HEK293 (cell line): ENCODE data around the gene KANSL2.

Experiments used
- CTCF ChIA-PET: fragments of 350-600 bp; formaldehyde crosslinking; extraction: SDS; loops from one replicate; lab custom pipeline; 2021; ENCODE audit warnings: antibody characterized with exemption; lab: Yijun Ruan, JAX
- POLR2A ChIA-PET: fragments of 300-600 bp; formaldehyde crosslinking; extraction: SDS; loops from one replicate; lab custom pipeline; 2020; ENCODE audit warnings: antibody characterized with exemption, inconsistent platforms; lab: Yijun Ruan, JAX
- H3K27ac ChIP-seq: fragments of 200-500 bp; sonication (Bioruptor generic); 2 replicates; pipeline ENCODE4 v1.5.1; 2014; ENCODE audit warnings: low read depth, low read length, control low read depth, inconsistent platforms; ENCODE audit errors: extremely low read depth
- H3K36me3 ChIP-seq, 2 experiments: fragments of 200-500 bp in 1 of 2; sonication (Bioruptor generic) in 1 of 2; 1 replicate in 1 of 2; 2 replicates in 1 of 2; pipeline ENCODE4 v1.5.1; 2014 to 2017; ENCODE audit warnings: inconsistent platforms in 2 of 2, low read length in 2 of 2; ENCODE audit not compliant: control insufficient read depth in 2 of 2, insufficient read depth in 1 of 2
- H3K4me1 ChIP-seq: fragments of 200-500 bp; sonication (Bioruptor generic); 2 replicates; pipeline ENCODE4 v1.5.1; 2014; ENCODE audit warnings: mild to moderate bottlenecking, low read length, inconsistent platforms; ENCODE audit not compliant: control insufficient read depth, insufficient read depth
- H3K4me3 ChIP-seq: 2 replicates; pipeline ENCODE4 v1.5.1; 2011; ENCODE audit warnings: low read depth, mild to moderate bottlenecking, control low read depth, low read length, moderate library complexity
- H3K9me3 ChIP-seq: fragments of 200-500 bp; sonication (Bioruptor generic); 2 replicates; pipeline ENCODE4 v1.5.1; 2014; ENCODE audit warnings: low read depth, low read length, inconsistent platforms; ENCODE audit not compliant: control insufficient read depth, insufficient read depth
- HOXA7 ChIP-seq: sonication (generic); formaldehyde crosslinking; IDR thresholded peaks from 2 replicates; pipeline ENCODE4 v1.8.1; 2022; ENCODE audit warnings: missing genetic modification reagents, borderline replicate concordance
- REST ChIP-seq: fragments of 450-650 bp; formaldehyde crosslinking; IDR thresholded peaks from 2 replicates; pipeline ENCODE4 v1.5.1; 2016; ENCODE audit warnings: missing biosample characterization, missing genetic modification characterization
- TSHZ1 ChIP-seq: fragments of 450-650 bp; formaldehyde crosslinking; IDR thresholded peaks from 2 replicates; pipeline ENCODE4 v1.5.1; 2016; ENCODE audit warnings: missing biosample characterization, missing genetic modification characterization, borderline replicate concordance
- ZBTB7A ChIP-seq: fragments of 450-650 bp; formaldehyde crosslinking; IDR thresholded peaks from 2 replicates; pipeline ENCODE4 v1.5.1; 2016; ENCODE audit warnings: low read depth, missing biosample characterization, missing genetic modification characterization
- ZNF302 ChIP-seq: fragments of 450-650 bp; formaldehyde crosslinking; IDR thresholded peaks from 2 replicates; pipeline ENCODE4 v1.5.1; 2016; ENCODE audit warnings: missing biosample characterization, missing genetic modification characterization, low read depth
- ZNF311 ChIP-seq: fragments of 450-650 bp; formaldehyde crosslinking; IDR thresholded peaks from 2 replicates; pipeline ENCODE4 v1.5.1; 2017; ENCODE audit warnings: missing biosample characterization, missing genetic modification characterization, borderline replicate concordance
- ZNF335 ChIP-seq: fragments of 450-650 bp; formaldehyde crosslinking; conservative IDR thresholded peaks from 2 replicates; pipeline ENCODE4 v1.5.1; 2016; ENCODE audit warnings: missing biosample characterization, missing genetic modification characterization
- ZNF341 ChIP-seq: fragments of 450-650 bp; formaldehyde crosslinking; IDR thresholded peaks from 2 replicates; pipeline ENCODE4; 2016; ENCODE audit warnings: low read depth, missing biosample characterization, missing genetic modification characterization
- ZNF501 ChIP-seq: fragments of 450-650 bp; formaldehyde crosslinking; IDR thresholded peaks from 2 replicates; pipeline ENCODE4 v1.5.1; 2016; ENCODE audit warnings: missing biosample characterization, missing genetic modification characterization
- ZNF529 ChIP-seq: fragments of 450-650 bp; formaldehyde crosslinking; IDR thresholded peaks from 2 replicates; pipeline ENCODE4 v1.5.1; 2017; ENCODE audit warnings: missing genetic modification characterization, missing biosample characterization; ENCODE audit not compliant: insufficient replicate concordance
- ZNF555 ChIP-seq: fragments of 450-650 bp; formaldehyde crosslinking; conservative IDR thresholded peaks from 2 replicates; pipeline ENCODE4 v1.5.1; 2017; ENCODE audit warnings: missing biosample characterization, mild to moderate bottlenecking, missing genetic modification characterization, inconsistent platforms
- ZNF596 ChIP-seq: fragments of 450-650 bp; IDR thresholded peaks from 2 replicates; pipeline ENCODE4 v1.5.0; 2018; ENCODE audit warnings: missing biosample characterization, mild to moderate bottlenecking, missing genetic modification characterization, moderate library complexity
- ZNF704 ChIP-seq: fragments of 450-650 bp; formaldehyde crosslinking; IDR thresholded peaks from 2 replicates; pipeline ENCODE4 v1.5.1; 2016; ENCODE audit warnings: missing biosample characterization, missing genetic modification characterization
- ZNF707 ChIP-seq: fragments of 450-650 bp; formaldehyde crosslinking; IDR thresholded peaks from 2 replicates; pipeline ENCODE4 v1.5.1; 2016; ENCODE audit warnings: missing biosample characterization, missing genetic modification characterization
- ZNF76 ChIP-seq: fragments of 450-650 bp; formaldehyde crosslinking; IDR thresholded peaks from 2 replicates; pipeline ENCODE4; 2016; ENCODE audit warnings: low read depth, missing biosample characterization, missing genetic modification characterization, borderline replicate concordance

Gene KANSL2

GRCh38 chr12:48640428-48640827 lies 41.6 kb downstream of the KANSL2 start:
- CTCF ChIA-PET: interaction anchor here (1.2 kb wide), 1 partner anchor 69 kb away, joined by 3 read pairs; no protein-coding TSS in a partner anchor
- peaks cover 12 to 22% of the 10 kb centered on the region in 2 experiments; a peak in 2 of 3 replicates for H3K36me3 ChIP-seq
- no peak for TF ChIP-seq ZNF501 (tag by site-specific recombination)
- TF ChIP-seq ZNF704 (tag by site-specific recombination): no peak
- no peak for TF ChIP-seq ZBTB7A (tag by site-specific recombination)
- no peak for TF ChIP-seq ZNF335 (tag by site-specific recombination)
- no peak for TF ChIP-seq ZNF555 (tag by site-specific recombination)
- no peak for TF ChIP-seq ZNF707 (tag by site-specific recombination)
- no peak for TF ChIP-seq ZNF302 (tag by site-specific recombination)
- no peak for TF ChIP-seq REST (tag by site-specific recombination)
- TF ChIP-seq ZNF311 (tag by site-specific recombination): no peak
- TF ChIP-seq, all 188 proteins: peak for 0
- no peaks in the 10 kb centered on the region for H3K9me3 ChIP-seq
- POLR2A ChIA-PET: no interaction called here
- H3K27ac ChIP-seq: no peak overlapping the region
- no peaks in the 10 kb centered on the region for H3K4me1 ChIP-seq
- no peak overlapping the region for H3K4me3 ChIP-seq

GRCh38 chr12:48631071-48631470 lies 51.0 kb downstream of the KANSL2 start:
- TF ChIP-seq ZNF76 (tag by site-specific recombination): no peak
- TF ChIP-seq ZNF529 (tag by site-specific recombination): no peak
- ChIA-PET CTCF (interaction anchor here (3.0 kb wide), 1 partner anchor 13 kb away, joined by 10 read pairs; no protein-coding TSS in a partner anchor), POLR2A (no interaction called here)
- Histone ChIP-seq H3K4me3 (no peak overlapping the region), H3K4me1 (no peaks in the 10 kb centered on the region), H3K9me3 (no peaks in the 10 kb centered on the region), H3K36me3 (no peaks in the 10 kb centered on the region), H3K27ac (no peak overlapping the region)

- Histone ChIP-seq H3K36me3 (no peaks in the 10 kb centered on the region), H3K4me3 (no peak overlapping the region), H3K9me3 (no peaks in the 10 kb centered on the region), H3K27ac (no peak overlapping the region), H3K4me1 (no peaks in the 10 kb centered on the region)
- ChIA-PET CTCF (no interaction called here), POLR2A (no interaction called here)
- TF ChIP-seq ZNF341: no peak
- no peak for TF ChIP-seq ZNF596 (tag by site-specific recombination)
- no peak for TF ChIP-seq HOXA7 (CRISPR knock-in tag)
- TF ChIP-seq REST (tag by site-specific recombination): no peak
- no peak for TF ChIP-seq TSHZ1 (tag by site-specific recombination)
Observed at GRCh38 chr12:48630346-48630745, 51.7 kb downstream of the KANSL2 start.
